Activated CD4-positive, alpha-beta T cell treated with anti-CD3 and anti-CD28 coated beads, Interleukin-2, amount 10 ng/mL, durations not matched to agents 7 days and 5 days (primary cell): ENCODE results near the gene GPBP1L1. TPM values are rescaled to one million over a fixed set of nuclear protein-coding genes. Genes with fewer than 3 reads are reported as not detected.

Experiments used
- CTCF ChIA-PET: fragments of 350-600 bp; sonication (Branson Sonifier 250); formaldehyde crosslinking; loops from one replicate; lab custom pipeline; 2021; ENCODE audit warnings: antibody characterized with exemption; lab: Charles Lee
- POLR2A ChIA-PET: fragments of 350-600 bp; sonication (Branson Sonifier 250); formaldehyde crosslinking; loops from one replicate; lab custom pipeline; 2021; ENCODE audit warnings: antibody characterized with exemption; lab: Charles Lee
- DNase-seq: peaks from one replicate; pipeline ENCODE4 v3.0.0-alpha.2; 2020
- H3K27ac Mint-ChIP-seq: one replicate; pipeline ENCODE4 v1.8.0; 2021; ENCODE audit warnings: mild to moderate bottlenecking, moderate library complexity, mixed read lengths
- H3K27me3 Mint-ChIP-seq: one replicate; pipeline ENCODE4 v1.8.0; 2021; ENCODE audit warnings: mixed read lengths
- H3K36me3 Mint-ChIP-seq: one replicate; pipeline ENCODE4 v1.8.0; 2021; ENCODE audit warnings: low read depth, mixed read lengths
- H3K4me1 Mint-ChIP-seq: one replicate; pipeline ENCODE4 v1.8.0; 2021; ENCODE audit warnings: mixed read lengths
- H3K4me3 Mint-ChIP-seq: one replicate; pipeline ENCODE4 v1.8.0; 2021; ENCODE audit warnings: mild to moderate bottlenecking, moderate library complexity, mixed read lengths
- H3K9me3 Mint-ChIP-seq: one replicate; pipeline ENCODE4 v1.8.0; 2021; ENCODE audit warnings: mixed read lengths
- total RNA-seq, 2 experiments: library from RNA; stranded (reverse); gene quantifications; one replicate each; pipeline ENCODE4 v1.2.3, GENCODE V29; 2021

The GPBP1L1 gene
- total RNA-seq, 2 experiments from 2014 or later: 117 to 124 TPM

- no peak for DNase-seq
- Mint-ChIP-seq H3K4me1 (peaks cover 5% of the 10 kb centered on the region), H3K9me3 (no peaks in the 10 kb centered on the region), H3K4me3 (no peak overlapping the region), H3K27me3 (no peaks in the 10 kb centered on the region), H3K36me3 (peaks cover 64% of the 10 kb centered on the region), H3K27ac (no peak overlapping the region)
- ChIA-PET CTCF (interaction anchor here (0.6 to 0.9 kb wide), 3 partner anchors 15 to 244 kb away, joined by 3 read pairs; no protein-coding TSS in a partner anchor), POLR2A (no interaction called here)
Measured at GRCh38 chr1:45654540-45655280, 31.6 kb downstream of the GPBP1L1 start.

GRCh38 chr1:45647248-45648021 lies 38.9 kb downstream of the GPBP1L1 start:
- POLR2A ChIA-PET: no interaction called here
- H3K27ac Mint-ChIP-seq: no peak overlapping the region
- no peaks in the 10 kb centered on the region for H3K4me1 Mint-ChIP-seq
- no peaks in the 10 kb centered on the region for H3K9me3 Mint-ChIP-seq
- peaks cover 41% of the 10 kb centered on the region for H3K36me3 Mint-ChIP-seq
- H3K4me3 Mint-ChIP-seq: no peak overlapping the region
- DNase-seq: no peak
- no peaks in the 10 kb centered on the region for H3K27me3 Mint-ChIP-seq
- CTCF ChIA-PET: no interaction called here

GRCh38 chr1:45644661-45645060 lies 41.7 kb downstream of the GPBP1L1 start:
- Mint-ChIP-seq H3K27me3 (no peaks in the 10 kb centered on the region), H3K27ac (no peak overlapping the region), H3K36me3 (peaks cover 44% of the 10 kb centered on the region), H3K9me3 (no peaks in the 10 kb centered on the region), H3K4me3 (no peak overlapping the region), H3K4me1 (no peaks in the 10 kb centered on the region)
- CTCF ChIA-PET: no interaction called here
- POLR2A ChIA-PET: no interaction called here
- DNase-seq: no peak

- CTCF ChIA-PET: no interaction called here
- no peak for DNase-seq
- H3K36me3 Mint-ChIP-seq: peaks cover 43% of the 10 kb centered on the region
- H3K27me3 Mint-ChIP-seq: no peaks in the 10 kb centered on the region
- POLR2A ChIA-PET: no interaction called here
- H3K9me3 Mint-ChIP-seq: no peaks in the 10 kb centered on the region
- H3K4me1 Mint-ChIP-seq: no peaks in the 10 kb centered on the region
- no peak overlapping the region for H3K27ac Mint-ChIP-seq
- H3K4me3 Mint-ChIP-seq: no peak overlapping the region
Measured at GRCh38 chr1:45643978-45644377, 42.4 kb downstream of the GPBP1L1 start.

- Mint-ChIP-seq H3K4me1 (no peaks in the 10 kb centered on the region), H3K9me3 (no peaks in the 10 kb centered on the region), H3K27me3 (no peaks in the 10 kb centered on the region), H3K4me3 (no peak overlapping the region), H3K27ac (no peak overlapping the region), H3K36me3 (peaks cover 43% of the 10 kb centered on the region)
- DNase-seq: no peak
- ChIA-PET POLR2A (no interaction called here), CTCF (no interaction called here)
Measured at GRCh38 chr1:45643321-45643720, 43.0 kb downstream of the GPBP1L1 start.

GRCh38 chr1:45640293-45640692 lies 46.0 kb downstream of the GPBP1L1 start:
- peaks cover 29% of the 10 kb centered on the region for H3K36me3 Mint-ChIP-seq
- ChIA-PET POLR2A (no interaction called here), CTCF (interaction anchor here (0.7 kb wide), 1 partner anchor 1634 kb away, joined by 3 read pairs; no protein-coding TSS in a partner anchor)
- no peak overlapping the region for H3K27ac Mint-ChIP-seq
- no peak overlapping the region for H3K4me3 Mint-ChIP-seq
- no peak for DNase-seq
- no peaks in the 10 kb centered on the region for H3K9me3 Mint-ChIP-seq
- H3K4me1 Mint-ChIP-seq: no peaks in the 10 kb centered on the region
- H3K27me3 Mint-ChIP-seq: no peaks in the 10 kb centered on the region

- peaks cover 25% of the 10 kb centered on the region for H3K36me3 Mint-ChIP-seq
- H3K4me3 Mint-ChIP-seq: no peak overlapping the region
- no peaks in the 10 kb centered on the region for H3K4me1 Mint-ChIP-seq
- no peaks in the 10 kb centered on the region for H3K27me3 Mint-ChIP-seq
- CTCF ChIA-PET: no interaction called here
- H3K9me3 Mint-ChIP-seq: no peaks in the 10 kb centered on the region
- DNase-seq: no peak
- no peak overlapping the region for H3K27ac Mint-ChIP-seq
- POLR2A ChIA-PET: no interaction called here
Measured at GRCh38 chr1:45635211-45635610, 51.1 kb downstream of the GPBP1L1 start.

- Mint-ChIP-seq H3K4me1 (no peaks in the 10 kb centered on the region), H3K4me3 (no peak overlapping the region), H3K36me3 (peaks cover 43% of the 10 kb centered on the region), H3K9me3 (no peaks in the 10 kb centered on the region), H3K27ac (no peak overlapping the region), H3K27me3 (no peaks in the 10 kb centered on the region)
- no peak for DNase-seq
- CTCF ChIA-PET: no interaction called here
- POLR2A ChIA-PET: no interaction called here
Measured at GRCh38 chr1:45630429-45630828, 55.9 kb downstream of the GPBP1L1 start.

- Mint-ChIP-seq H3K27ac (no peak overlapping the region), H3K9me3 (no peaks in the 10 kb centered on the region), H3K36me3 (peaks cover 47% of the 10 kb centered on the region), H3K27me3 (no peaks in the 10 kb centered on the region), H3K4me1 (no peaks in the 10 kb centered on the region), H3K4me3 (no peak overlapping the region)
- POLR2A ChIA-PET: interaction anchor here (0.7 kb wide), 1 partner anchor 382 kb away, joined by 5 read pairs; no protein-coding TSS in a partner anchor
- DNase-seq: no peak
- CTCF ChIA-PET: interaction anchor here (1.2 to 1.4 kb wide), 2 partner anchors 9 to 16 kb away, joined by 3 to 5 read pairs; no protein-coding TSS in a partner anchor
Measured at GRCh38 chr1:45629035-45629434, 57.3 kb downstream of the GPBP1L1 start.

GRCh38 chr1:45623972-45624371 lies 62.4 kb downstream of the GPBP1L1 start, which contains the start of gene CCDC17:
Gene CCDC17 (minus strand): TSS chr1:45624054. CDS start chr1:45623909, 145 bp downstream.
- CTCF ChIA-PET: interaction anchor here (0.6 to 1.6 kb wide), 3 partner anchors 9 to 123 kb away, joined by 3 read pairs; no protein-coding TSS in a partner anchor
- Mint-ChIP-seq H3K9me3 (no peaks in the 10 kb centered on the region), H3K27me3 (no peaks in the 10 kb centered on the region), H3K36me3 (peaks cover 32% of the 10 kb centered on the region), H3K4me3 (no peak within 1 kb of the TSS), H3K4me1 (no peaks in the 10 kb centered on the region), H3K27ac (peak within 1 kb of the TSS; percentile 36)
- POLR2A ChIA-PET: no interaction called here
- DNase-seq: no peak

GRCh38 chr1:45622524-45623394 lies 63.6 kb downstream of the GPBP1L1 start:
- ChIA-PET POLR2A (no interaction called here), CTCF (interaction anchor here (1.0 to 1.6 kb wide), 2 partner anchors 11 kb away, joined by 3 read pairs; no protein-coding TSS in a partner anchor)
- H3K4me1 Mint-ChIP-seq: no peaks in the 10 kb centered on the region
- peaks cover 32% of the 10 kb centered on the region for H3K36me3 Mint-ChIP-seq
- H3K27ac Mint-ChIP-seq: peak overlapping the region; percentile 36
- no peaks in the 10 kb centered on the region for H3K27me3 Mint-ChIP-seq
- no peak for DNase-seq
- no peak overlapping the region for H3K4me3 Mint-ChIP-seq
- H3K9me3 Mint-ChIP-seq: no peaks in the 10 kb centered on the region

GRCh38 chr1:45621895-45622523 lies 64.3 kb downstream of the GPBP1L1 start:
- Mint-ChIP-seq H3K27me3 (no peaks in the 10 kb centered on the region), H3K27ac (no peak overlapping the region), H3K4me3 (no peak overlapping the region), H3K36me3 (peaks cover 32% of the 10 kb centered on the region), H3K4me1 (no peaks in the 10 kb centered on the region), H3K9me3 (no peaks in the 10 kb centered on the region)
- ChIA-PET POLR2A (no interaction called here), CTCF (no interaction called here)
- DNase-seq: no peak
